GM11168 (cell line): ENCODE results near the gene ATP13A2.

Experiments
- in situ Hi-C: fragments of 300-500 bp; cut with MboI; formaldehyde crosslinking; loops from one replicate; pipeline ENCODE4 v1.12.0; 2022; ENCODE audit warnings: low sequenced_read_pairs; ENCODE audit not compliant: unreplicated experiment

The ATP13A2 gene

DNA sequence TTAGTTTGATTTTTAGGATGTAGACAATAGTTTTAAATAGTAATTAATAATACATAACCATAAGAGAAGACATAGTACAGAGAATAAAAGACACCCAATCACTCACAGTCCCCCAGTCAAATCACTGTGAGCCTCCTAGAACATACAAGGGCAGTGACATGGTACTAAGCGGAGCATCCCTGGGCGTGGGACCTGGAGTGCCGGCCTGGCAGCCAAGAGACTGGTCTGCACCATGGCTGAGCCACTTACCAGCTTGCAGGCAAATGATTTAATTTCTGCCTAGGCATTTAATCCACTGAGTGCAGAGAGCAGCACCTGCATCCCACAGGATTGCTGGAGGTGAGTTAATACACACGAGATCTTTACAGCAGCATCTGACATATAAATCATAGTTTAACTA is 21.8 kb upstream of the ATP13A2 start:
- in situ Hi-C loops: no loop called here

DNA sequence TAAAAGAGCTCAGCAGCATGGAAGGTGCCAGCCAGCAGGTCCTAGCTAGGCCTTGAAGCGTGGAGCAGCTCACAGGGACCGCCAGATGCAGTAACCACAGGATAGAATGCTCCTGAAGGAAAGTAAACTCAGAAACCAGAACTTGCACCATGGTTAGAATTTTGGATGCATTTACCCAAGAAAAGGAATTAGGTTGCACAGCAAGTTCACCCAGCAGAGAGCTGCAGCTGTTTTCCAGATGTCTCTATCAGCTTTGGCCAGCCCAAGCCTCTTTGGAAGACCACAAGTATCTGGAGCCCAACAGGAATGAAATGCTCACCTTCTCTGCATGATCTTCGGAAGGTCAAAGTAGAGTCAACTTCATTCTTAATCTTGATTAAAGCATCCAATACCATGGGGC is 21.0 kb upstream of the ATP13A2 start:
- in situ Hi-C loops: no loop called here

DNA sequence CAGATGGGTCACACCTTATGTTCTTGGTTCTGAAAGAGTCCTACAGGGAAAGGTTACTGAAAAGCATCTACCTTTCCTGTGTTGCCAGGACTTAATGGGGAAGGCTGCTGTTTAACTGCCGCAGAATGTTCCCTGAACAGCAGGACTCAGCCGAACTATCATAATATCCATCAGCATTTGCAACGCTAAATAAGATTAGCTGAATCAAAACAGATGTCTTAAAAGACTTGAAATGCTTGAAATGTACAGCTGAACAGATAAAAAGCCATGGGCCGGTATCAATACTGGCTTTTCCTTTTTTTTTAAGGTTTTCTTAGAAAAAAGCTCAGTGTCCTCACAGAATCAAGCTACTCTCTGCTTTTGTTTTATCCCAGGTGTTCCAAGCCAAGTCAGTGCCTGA is 19.7 kb upstream of the ATP13A2 start:
- in situ Hi-C loops: no loop called here

DNA sequence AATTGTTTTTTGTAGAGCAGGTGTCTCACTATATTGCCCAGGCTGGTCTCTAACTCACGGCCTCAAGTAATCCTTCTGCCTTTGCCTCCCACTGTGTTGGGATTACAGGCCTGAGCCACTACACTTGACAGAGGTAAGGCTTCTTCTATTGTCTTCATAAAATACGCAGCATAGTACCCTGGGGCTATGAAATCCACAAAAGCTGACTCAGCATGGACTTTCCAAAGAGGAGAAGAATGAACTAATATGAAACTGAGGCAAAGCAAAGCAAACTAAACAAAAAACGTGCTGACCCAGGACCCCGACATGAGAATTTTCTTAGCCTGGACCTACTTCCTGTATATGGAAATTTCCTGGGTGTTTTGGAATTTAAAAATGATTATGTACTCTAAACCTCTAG is 18.5 kb upstream of the ATP13A2 start:
- in situ Hi-C loops: no loop called here

DNA sequence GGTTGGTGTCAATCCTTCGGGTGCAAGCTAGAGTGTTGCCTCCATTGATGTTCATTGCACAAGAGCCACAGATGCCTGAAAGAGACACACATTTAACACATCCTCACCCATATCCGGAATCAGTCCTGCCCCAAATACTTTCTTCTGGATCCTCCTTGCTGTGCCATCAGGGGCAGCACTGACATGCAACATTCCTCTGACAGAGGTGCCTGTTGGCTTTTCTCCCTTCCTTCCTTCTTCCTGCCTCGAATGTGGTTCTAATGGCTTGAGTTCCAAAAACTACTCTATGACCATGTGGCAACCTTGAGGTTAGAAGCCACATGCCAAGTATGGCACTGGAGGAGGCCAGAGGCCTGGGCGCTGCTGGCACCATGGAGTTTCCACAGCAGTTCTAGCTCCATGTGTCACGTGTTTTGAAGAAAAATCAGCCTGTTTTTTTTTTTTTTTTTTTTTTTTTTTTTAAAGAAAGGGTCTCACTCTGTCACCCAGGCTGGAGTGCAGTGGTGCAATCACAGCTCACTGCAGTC is 17.0 kb upstream of the ATP13A2 start:
- in situ Hi-C loops: no loop called here

DNA sequence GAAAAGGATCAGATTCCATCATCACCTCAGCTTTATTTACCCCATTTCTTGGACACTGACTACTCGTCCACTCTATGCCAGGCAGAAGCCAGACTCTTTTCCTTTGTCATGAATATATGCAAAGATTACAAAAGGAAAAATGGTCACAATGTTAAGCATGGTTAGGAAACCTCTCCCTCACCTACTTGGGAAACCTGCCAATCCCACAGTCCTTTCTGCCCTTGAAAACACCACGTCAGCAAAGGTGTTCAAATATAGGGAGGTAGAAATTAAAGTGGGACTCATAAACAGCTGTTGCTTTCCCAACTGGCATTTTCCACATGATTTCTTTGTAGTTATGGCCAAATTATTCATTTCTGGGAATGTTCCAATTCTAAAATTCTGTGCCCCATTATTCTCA is 16.2 kb upstream of the ATP13A2 start:
- in situ Hi-C loops: no loop called here

DNA sequence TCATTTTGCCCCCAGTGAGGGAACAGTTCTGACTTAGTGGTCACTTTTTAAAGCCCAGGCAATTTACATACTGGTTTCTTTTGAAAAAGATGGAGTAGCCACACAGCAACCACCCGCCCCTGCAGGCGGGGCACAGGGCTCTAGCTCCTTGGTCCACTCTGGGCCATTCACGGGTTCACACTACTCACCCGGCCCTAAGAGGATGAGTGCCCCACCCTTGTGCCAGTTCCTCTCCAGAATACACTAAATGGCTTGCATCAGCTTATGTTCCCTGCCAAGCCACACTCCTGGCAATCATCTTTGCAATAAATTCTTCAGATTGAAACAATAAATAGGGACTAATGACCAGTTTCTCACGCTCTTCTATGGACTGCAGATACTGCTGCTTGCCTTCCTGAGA is 15.7 kb upstream of the ATP13A2 start:
- in situ Hi-C loops: no loop called here

DNA sequence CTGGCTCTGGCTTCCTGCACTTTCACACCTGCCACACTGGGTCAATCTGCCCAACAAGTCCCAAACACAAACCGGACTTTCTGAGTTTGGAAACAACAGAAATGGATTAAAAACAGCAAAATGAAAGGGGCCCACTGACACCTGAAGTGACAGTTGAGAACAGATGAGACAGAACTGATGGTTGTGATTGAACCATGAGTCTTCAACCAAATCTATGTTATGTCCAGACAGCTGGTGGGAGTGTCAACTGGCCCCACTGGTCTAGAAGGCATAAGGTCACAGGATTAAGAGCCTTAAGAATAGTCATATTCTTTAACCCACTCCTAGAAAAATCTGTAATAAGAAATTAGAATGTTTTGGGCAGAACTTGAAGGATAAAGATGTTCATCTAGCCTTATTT is 13.0 kb upstream of the ATP13A2 start:
- in situ Hi-C loops: no loop called here

DNA sequence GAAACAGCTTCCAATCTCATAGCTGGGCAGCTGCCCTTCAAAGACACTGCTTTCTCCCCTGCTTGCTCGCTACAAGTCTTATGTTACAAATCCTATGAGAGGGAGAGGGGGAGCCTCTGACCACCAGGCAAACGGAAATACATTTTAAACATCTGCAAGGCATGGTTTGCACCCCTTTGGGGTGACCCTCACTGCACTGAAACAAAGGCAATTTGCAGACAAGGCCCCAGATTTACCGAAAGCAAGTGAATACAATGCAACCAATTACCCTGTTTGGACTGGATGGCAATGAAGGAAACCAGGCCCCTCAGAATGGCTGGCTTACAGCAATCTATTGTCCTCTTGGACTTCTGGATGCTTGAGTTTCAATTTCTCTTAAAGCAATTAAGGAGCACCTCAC is 11.8 kb upstream of the ATP13A2 start:
- in situ Hi-C loops: no loop called here

DNA sequence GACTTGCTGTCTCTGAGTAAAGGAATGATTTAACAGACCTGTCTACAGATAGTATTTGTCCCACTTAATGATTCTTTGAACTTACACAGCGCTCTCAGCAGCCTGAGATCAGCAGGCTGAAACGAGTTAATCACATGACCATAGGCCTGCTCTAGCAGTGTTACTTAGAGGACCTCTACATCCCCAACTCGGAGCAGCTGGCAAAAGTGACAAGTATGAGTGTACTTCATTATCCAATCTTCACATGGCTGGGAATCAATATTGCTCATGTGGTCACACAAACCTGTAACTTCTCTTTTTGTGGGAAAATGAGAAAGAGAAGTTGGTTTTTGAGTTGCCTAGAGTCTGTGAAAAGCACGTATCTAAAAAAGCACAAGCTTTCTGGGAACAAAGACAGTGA is 11.4 kb upstream of the ATP13A2 start:
- in situ Hi-C loops: no loop called here

DNA sequence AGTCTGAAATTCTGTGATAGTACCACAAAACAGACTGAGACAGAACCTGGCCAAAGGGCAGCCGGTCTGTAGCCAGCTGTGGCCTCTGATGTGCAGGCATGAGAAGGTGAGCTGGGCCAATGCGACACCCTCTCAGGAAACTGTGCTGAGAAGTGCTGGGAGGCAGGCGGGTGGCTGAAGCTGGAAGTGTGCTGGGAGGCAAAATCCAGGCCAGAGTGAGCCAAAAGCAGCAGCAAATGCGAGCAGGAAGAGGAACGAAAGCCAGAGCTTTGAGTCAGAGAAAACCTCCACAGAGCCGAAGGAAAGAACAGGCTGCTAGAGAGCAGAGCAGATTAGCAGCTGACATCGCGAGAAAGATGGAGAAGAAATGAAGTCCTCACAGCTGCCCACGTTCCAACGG is 10.2 kb upstream of the ATP13A2 start:
- in situ Hi-C loops: no loop called here

DNA sequence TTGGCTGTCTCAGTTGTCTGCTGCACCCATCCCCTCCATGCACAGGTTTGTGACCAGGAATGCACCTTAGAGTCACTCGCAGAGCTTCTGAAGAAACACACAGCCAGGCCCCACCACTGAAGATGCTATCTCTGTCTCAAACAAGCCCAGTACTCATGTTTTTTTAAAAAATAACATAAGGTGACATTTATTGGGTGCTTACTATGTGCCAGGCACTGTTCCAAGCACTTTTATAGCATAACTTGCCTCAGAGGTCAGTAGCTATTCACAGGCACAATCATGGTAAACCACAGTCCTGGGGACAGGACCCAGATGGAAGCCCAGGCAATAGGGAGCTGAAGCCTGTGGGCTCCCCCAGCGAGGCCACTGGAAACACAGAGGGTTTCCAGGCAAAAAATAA is 8.8 kb upstream of the ATP13A2 start:
- in situ Hi-C loops: no loop called here

DNA sequence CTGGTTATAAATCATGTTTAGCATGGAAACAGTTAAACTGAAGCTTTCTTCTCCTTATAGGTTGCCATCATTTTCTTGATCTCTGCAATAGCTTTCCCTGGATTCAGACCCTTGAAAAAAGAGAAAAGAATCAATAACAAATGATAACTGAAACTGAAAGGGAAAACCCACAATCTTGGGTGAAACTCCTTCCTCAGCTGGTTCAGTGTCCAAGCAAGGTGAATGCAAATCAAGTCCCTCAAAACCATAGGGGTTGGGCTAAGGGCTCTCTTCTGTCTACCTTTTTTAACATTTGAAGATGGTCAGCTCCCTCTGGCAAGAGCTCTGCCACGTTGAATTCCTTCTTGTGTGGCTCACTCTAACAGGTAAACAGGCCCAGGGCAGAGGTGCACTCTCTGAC is 7.1 kb upstream of the ATP13A2 start:
- in situ Hi-C loops: no loop called here

DNA sequence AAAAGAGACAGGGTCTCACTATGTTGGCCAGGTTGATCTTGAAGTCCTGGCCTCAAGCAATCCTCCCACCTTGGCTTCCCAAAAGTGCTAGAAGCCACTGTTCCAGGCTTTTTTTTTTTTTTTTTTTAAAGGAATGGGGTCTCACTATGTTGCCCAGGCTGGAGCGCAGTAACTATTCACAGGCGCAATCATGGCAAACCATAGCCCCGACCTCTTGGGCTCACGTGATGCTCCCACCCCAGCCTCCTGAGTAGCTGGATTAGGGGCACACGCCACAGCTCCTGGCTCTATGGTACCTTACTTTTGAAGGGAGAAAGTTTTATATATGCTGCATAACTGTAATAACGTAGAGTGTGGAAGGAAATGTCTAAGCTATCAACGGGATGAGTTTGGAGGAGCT is 5.7 kb upstream of the ATP13A2 start:
- in situ Hi-C loops: no loop called here

DNA sequence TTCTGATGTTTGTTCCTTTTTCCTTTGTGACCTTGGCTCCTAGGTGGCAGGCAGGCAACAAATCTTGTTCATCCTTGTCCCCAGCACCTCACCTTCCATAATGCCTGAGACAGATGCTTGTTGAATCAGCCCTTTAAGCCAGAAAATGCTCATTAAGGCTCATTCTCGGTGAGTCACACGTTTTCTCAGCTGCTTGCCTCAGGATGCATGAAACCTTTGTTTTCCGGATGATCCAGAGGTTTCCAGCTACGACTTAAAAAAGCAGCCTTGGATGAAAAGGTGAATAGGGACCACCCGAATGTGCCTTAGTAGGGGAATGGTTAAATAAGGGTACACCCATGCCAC is 4.6 kb upstream of the ATP13A2 start:
- in situ Hi-C loops: no loop called here

DNA sequence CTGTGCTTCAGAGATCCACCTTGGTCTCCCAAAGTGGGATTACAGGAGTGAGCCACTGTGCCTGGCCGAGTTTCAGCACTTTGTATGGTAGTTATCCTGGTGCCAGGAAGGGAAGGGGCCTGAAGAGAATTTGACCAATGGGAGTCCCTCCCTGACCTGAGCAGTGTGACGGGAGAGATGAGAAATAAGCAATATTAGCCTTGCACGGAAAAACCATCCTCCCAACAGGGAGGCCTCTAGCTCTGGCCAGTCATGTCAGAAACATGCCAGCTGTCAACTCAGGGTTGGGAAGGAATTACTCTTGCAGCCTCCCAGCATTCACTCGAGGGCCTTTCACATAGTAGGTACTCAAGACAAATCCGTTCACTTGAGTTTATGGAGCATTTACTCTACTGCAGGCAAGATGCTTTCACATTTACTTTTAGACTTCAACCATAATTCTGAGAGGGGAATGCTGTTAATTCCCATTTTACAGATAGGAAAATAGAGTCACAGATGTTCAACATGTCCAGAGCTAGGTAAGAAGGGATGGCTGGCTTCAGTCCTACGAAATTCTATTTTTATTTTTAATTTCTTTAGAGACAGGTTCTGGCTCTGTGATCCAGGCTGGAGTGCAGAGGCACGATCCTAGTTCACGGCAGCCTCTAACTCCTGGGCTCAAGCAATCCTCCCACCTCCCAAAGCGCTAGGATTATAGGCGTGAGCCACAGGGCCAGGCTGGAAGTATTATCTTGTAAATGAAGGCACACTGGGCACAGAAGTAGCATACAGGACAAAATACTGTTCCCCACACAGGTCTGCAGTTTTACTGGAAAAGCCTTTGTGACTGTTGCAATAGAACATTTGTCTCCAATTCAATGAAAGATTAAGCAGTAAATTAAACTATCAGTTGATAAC is 3.2 kb upstream of the ATP13A2 start:
- in situ Hi-C loops: no loop called here

DNA sequence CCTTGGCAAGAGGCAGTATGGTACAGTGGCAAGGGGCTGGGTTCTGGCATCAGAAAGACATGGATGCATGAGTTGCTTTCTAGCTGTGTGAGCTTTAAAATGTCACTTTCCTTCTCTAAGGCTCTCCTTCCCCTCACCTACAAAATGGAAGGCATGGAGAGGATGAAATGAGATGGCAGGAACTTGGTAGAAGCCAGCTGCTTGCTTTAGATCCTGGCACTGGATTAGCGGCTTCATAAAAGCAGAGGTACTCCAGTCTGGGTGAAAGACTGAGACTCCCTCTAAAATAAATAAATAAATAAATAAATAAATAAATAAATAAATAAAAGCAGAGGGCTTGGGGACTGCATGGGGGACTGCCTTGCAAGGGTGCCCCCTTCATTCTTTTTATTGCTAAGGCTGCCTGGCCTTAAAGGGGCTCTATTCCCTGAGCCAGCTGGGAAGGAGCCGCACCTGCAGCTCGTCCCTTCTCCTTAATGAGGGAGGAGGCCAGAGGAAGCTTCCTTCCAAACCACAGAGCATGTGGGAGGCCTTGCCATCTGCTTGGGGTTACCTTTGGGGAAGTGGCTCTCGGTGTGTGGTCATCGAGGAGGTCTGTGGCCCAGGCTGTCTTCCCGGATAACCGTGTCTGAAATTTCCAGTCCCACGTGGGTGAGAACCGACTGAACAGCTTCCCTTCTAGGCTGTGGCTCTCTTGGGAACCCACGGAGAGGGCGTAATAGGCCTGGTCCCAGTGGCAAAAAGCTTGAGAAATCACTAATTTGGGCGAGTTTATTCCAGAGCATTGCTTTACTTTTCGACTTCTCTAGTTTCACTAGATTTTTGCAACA is 2.0 kb upstream of the ATP13A2 start:
- in situ Hi-C loops: no loop called here

DNA sequence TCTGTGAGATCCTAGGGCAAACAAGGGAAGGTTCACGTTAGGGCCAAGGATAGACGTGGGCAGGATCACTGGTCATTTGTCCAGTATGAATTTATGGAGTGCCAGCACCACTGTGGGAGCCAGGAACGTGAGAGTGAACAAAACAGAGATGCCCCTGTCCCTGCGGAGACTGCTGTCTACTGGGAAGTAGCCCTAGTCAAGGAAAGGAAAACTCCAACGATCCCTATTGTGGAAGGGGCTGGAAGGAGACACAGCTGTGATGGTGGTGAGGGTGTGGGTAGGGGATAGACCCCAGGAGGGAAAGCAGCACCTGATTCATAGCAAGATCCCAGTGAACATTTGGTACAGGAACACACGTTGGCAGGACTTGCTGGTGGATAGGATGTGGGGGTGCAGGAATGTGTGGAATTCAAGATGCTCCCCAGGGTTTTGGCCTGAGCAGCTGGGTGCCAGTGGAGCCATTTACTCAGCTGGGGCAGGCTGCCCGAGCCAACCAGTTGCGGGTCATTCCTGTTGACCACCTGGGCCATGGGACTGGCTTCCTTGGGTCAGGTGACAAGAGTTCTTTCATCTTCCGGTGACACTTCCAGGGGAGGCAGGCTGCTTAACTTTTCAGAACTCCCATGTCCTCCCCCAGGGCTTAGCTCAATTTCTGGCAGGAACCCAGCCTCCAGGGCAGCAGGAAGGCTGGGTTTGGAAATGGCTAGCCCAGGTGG is 1.2 kb upstream of the ATP13A2 start:
- in situ Hi-C loops: no loop called here

DNA sequence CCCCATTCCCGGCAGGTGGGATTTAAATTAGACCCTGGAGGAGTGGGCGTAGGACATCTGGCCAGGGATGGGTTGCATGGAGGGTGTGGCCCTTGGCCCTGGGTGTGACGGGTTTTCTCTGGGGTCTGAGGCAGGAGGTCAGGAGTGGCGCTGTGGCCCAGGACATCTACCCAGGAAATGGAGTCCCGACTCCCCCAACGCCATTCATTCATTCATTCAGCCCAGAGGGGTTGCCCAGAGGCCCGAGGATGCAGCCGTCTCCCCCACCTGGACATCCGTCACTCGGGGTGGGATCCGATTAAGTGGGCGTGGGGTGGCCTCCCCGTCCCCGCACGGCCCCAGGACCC is 663 bp downstream of the ATP13A2 start:
- in situ Hi-C loops: no loop called here

DNA sequence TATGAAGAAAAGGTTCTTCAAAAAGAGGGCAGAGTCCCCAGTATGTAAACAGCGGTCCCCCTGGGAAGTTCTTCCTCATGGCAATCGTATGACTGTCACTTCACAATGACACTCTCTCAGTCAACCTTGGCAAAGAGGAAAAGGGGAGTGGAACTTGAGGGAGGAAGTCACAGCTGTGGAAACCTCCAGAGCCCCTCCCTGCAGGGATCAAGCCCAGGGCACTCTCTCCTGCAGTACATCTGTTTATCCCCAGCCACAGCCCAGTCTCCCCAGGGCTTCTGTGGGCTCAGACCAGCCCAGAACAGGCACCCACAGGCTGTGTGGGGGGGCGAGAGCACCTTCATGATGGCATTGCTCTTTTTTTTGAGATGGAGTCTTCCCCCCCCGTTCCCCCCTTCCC is 2.0 kb downstream of the ATP13A2 start:
- in situ Hi-C loops: no loop called here
